GM12865 (cell line): ENCODE data around the gene SLC4A7.
"Not testable (repeated sequence)": the region's sequence is repeated elsewhere in the genome, so short reads cannot be mapped to it uniquely, and the experiment has no call there.

Source experiments
- DNase-seq: peaks from one replicate; pipeline ENCODE4 v3.0.0; 2010; ENCODE audit warnings: low read depth
- H3K4me3 ChIP-seq: 2 replicates; pipeline ENCODE4 v1.5.1; 2011; ENCODE audit warnings: mild to moderate bottlenecking, low read depth, low read length, control low read depth
- CTCF ChIP-seq: IDR thresholded peaks from 2 replicates; pipeline ENCODE4 v1.5.1; 2011; ENCODE audit warnings: low read length, control low read depth, low read depth, inconsistent platforms; ENCODE audit not compliant: insufficient read depth; ENCODE audit errors: missing control alignments

Gene SLC4A7

DNA sequence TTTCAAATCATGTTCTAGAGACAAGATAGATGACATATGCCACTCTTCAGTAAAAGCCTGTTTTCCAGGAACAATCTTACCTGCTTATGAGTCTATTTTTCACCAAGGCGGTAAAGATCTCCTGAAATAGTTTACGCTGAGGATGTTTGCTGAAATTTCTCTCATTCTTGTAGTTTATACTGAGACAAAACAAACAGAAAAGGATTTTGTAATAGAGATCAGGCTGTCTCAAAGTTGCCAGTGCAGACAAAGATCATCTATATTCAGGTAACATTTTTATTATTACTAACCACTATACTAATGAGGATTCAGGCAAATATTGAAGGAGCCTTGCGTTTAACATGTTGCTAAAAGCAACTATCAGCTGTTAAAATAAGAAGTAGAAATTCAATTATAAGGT, 140.0 kb downstream of the SLC4A7 start:
- no peak for TF ChIP-seq CTCF
- DNase-seq = no peak
- H3K4me3 ChIP-seq = no peak overlapping the region

GRCh38 chr3:27342267-27342666, 141.9 kb downstream of the SLC4A7 start:
- no peak for TF ChIP-seq CTCF

DNA sequence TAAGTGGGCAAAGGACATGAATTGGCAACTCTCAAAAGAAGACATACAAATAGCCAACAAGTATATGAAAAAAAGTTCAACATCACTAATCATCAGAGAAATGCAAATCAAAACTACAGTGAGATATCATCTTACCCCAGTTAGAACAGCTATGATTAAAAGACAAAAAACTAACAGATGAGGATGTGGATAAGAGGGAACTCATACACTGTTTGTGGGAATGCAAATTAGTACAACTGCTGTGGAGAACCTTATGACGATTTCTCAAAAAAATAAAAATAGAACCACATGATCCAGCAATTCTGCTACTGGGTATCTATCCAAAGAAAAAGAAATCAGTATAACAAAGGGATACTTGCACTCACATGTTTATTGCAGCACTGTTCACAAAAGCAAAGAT, 143.7 kb downstream of the SLC4A7 start:
- no peak for TF ChIP-seq CTCF
- H3K4me3 ChIP-seq = no peak overlapping the region
- DNase-seq = no peak

More at GRCh38 chr3:27342267-27342666, 141.9 kb downstream of the SLC4A7 start:
- DNase-seq = no peak
- H3K4me3 ChIP-seq = no peak overlapping the region

- no peak for DNase-seq
- TF ChIP-seq CTCF = no peak
Measured at GRCh38 chr3:27335571-27335970, 148.6 kb downstream of the SLC4A7 start.

DNA sequence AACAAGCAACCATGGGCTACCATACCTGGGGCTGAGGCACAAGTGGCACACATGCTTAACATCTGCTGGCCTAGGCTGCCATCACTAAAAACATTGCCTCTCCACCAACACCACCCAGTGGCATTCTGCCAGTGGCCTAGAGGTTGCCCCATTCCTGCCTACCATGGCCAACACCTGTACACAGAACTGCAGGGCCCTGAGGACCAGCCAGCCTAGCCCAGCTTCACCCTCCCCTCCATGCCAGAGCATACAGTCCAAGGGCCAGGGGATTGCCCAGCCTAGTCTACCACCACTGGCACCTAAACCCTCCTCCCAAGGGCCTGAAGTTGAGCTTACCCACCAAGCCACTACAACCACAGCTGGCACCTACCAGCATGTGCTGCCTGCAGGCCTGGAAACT, 150.3 kb downstream of the SLC4A7 start:
- TF ChIP-seq CTCF = no peak
- no peak for DNase-seq

More at GRCh38 chr3:27335571-27335970, 148.6 kb downstream of the SLC4A7 start:
- H3K4me3 ChIP-seq = no peak overlapping the region

GRCh38 chr3:27328982-27329762, 155.0 kb downstream of the SLC4A7 start:
- not testable (repeated sequence) for DNase-seq

More for the DNA sequence above, 150.3 kb downstream of the SLC4A7 start:
- no peak overlapping the region for H3K4me3 ChIP-seq

DNA sequence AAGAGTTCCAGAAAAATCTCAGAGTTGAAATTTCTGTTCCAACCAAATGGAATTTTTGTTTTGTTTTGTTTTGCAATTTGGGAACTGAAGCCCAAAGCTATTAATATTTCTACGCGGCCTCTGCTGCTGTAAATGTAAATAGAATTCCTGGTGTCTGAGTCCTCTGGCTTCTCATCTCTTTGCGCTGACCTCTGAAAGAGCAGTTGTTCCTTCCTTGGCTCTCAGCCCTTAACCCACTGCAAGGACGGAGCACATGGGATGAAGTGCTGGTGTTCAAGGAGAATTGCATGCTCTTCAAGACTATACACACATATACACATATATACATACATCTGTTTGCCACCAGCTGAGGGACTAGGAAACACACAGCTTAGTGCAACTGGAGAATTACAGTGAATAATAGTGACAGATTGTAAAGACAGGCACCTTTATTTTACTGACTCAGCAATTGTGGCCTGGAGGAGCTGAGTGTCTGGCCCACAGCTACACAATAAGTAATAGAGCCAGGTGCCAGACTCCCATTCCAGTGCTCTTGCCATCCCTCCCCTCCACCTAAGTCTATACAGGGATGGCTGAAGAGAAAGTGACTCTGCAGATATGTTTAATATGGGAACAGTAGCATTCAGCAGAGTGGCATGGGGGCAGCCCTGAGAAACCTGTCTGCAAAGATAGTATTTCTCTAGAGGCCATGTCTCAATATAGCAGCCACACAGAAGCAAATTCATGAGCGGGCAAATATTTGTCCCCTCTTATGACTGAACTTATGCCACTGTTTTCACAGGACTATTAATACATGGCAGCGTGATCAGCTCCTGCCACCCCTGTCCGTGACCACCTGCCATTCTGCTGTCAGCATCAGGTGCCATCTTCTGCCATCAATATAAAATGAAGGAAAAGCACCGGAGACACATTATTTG, 157.3 kb downstream of the SLC4A7 start:
- no peak for TF ChIP-seq CTCF
- DNase-seq = no peak
- H3K4me3 ChIP-seq = no peak overlapping the region

More at GRCh38 chr3:27328982-27329762, 155.0 kb downstream of the SLC4A7 start:
- not testable (repeated sequence) for H3K4me3 ChIP-seq
